ENCODE data around the gene DUSP12. TPM values are rescaled to one million over a fixed set of nuclear protein-coding genes. Genes with fewer than 3 reads are reported as not detected.
A peak's percentile ranks its signal among the peaks of the same experiment; 100 is the strongest.

Gene DUSP12
- total RNA-seq, 1 donor from 2014 or later, result 16.2 TPM

DNA sequence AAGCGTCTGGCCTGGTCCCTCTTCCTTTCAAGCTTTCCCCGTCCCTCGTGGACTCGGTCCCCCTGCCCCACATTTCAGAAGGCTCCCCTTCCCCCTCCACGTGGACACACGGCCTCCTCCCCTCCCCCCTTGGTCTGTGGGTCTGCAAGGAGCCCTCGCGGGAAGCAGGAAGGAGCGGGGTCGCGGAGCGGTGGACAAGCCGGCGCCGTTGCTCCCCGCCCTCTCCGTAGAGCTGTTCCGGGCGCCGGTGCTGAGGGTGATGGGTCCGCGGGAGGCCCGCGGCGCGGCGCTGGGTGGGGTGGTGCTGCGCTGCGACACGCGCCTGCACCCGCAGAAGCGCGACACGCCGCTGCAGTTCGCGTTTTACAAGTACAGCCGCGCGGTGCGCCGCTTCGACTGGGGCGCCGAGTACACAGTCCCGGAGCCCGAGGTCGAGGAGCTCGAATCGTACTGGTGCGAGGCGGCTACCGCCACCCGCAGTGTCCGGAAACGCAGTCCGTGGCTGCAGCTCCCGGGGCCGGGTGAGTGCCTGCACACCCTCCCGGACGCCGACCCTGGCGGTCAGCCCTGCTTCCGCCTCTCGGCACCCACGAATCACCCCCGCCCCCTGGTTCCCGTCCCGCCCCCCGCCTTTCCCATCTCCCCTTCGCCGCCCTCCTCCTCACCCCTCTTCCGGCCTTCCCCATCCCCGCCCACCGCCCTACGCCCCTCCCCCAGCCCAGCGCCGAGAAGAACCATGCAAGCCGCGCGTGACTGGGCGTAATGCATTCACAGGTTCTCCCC lies 22.9 kb upstream of the DUSP12 start:
- peak; percentile 92 for DNase-seq (ENCODE audit: low spot score)

GRCh38 chr1:161727256-161727924 lies 22.2 kb upstream of the DUSP12 start:
- no peak for DNase-seq (ENCODE audit: low spot score)

GRCh38 chr1:161728376-161729226 lies 21.0 kb upstream of the DUSP12 start:
- DNase-seq (ENCODE audit: low spot score), result no peak

DNA sequence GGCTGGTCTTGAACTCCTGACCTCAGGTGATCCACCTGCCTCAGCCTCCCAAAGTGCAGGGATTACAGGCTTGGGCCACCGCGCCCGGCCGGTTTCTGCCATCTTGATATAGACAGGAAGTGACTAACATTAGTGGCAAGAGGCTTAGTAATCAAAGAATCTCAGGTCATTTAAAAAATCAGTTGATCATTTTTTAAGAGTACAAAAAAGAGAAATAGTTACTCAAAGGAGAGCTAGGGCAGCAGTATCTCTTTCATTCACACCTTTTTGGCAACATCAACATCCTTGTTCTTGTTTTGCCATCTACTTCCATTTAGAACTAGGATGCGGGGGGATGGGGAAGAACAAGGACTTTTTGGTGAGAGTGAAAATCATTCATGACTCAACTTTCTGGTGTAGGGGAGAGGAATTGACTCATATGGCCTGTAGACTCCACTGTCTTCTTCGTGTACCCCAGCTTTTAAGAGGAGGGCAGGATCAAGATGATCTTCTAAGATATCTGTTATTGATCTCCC lies 19.5 kb upstream of the DUSP12 start:
- DNase-seq (ENCODE audit: low spot score), result no peak

DNA sequence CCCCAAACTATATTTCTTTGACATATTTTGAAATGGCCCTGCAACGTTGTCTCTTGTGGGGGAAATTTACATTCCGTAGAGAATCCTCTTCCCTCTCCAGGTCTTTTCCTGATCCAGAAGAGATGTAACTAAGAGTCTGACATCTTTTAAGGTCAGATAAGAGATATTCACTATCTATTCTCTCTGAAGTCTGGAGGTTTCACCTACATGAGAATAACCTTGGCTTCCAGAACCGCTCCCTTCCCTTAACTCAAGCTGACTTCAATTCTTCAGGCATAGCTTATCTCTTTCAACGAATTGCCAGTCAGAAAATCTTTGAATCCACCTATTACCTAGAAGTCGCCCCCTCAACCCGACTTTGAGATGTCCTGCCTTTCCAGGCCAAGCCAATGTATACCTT lies 18.3 kb upstream of the DUSP12 start:
- DNase-seq (ENCODE audit: low spot score), result no peak

DNA sequence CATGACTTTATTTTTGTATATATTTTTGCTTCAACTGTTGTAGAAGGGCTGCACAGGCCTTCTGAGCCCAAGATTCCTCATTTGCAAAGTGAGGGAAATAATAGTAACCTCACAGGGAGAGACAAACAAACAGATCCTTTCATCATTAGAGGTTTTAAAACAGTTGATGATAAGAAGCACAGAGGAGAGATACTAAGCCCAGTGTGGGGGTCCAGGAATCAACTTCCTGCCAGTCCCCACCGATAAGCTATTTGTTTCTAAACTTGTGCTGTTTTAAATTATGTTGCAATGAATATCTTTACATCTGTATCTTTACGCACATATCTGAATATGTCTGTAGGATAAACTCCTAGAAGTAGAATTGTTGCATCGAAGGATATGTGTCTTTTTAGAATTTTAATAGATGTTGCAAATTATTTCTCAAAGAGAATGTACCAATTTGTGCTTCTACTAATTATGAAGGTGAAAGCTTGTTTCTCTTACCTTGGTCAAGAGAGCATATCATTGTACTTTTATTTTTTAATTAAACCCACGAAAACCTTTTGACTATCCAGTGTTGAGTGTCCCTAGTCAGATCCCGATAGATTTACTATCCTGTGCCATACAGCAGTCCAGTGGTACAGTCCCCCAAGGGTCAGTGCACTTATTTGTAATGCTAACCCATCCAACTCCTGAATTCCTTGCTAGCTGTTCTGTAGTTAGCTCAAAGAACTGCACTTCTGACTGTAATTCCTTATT lies 17.4 kb upstream of the DUSP12 start:
- DNase-seq (ENCODE audit: low spot score), result no peak

DNA sequence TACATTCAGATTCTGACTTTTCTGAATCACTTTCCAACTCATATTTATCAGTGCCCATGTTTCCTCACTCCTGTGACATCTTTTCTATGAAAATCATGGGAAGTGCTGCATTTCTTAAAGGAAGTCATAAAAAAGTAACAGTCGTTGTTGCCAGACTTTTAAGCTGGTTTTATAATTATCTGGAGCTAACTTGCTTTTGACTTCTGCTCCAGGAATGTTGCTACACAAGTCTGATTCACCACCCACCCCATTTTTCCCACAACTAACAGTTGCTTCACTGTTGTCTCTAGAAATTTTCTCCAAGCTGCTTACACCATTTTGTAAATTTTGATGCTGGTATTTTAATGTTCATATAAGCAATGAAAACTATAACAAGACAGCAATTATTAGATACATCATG lies 16.1 kb upstream of the DUSP12 start:
- DNase-seq (ENCODE audit: low spot score), result no peak

- DNase-seq (ENCODE audit: low spot score), result no peak
Measured at GRCh38 chr1:161735837-161736236, 13.7 kb upstream of the DUSP12 start.

- no peak for DNase-seq (ENCODE audit: low spot score)
Measured at GRCh38 chr1:161736335-161736969, 13.1 kb upstream of the DUSP12 start.

DNA sequence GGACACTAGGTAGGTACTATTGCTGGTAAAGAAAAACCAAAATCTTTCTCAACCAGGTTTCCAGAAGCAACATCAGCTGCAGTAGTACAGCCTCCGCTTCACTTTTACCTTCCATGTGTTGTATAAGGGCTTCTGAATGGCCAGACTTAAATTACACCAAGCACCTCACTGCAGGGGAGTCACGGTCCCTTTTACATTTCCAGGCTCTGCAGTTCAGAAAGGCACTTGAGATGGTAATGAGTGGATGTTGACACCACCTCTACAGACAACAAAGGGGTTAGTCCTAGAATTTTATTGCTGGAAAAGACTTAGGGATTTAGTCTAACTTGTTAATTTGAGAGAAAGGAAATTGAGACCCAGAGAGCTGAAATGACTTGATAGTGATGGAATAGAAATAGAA lies 12.0 kb upstream of the DUSP12 start:
- no peak for DNase-seq (ENCODE audit: low spot score)

- DNase-seq (ENCODE audit: low spot score), result no peak
Measured at GRCh38 chr1:161738627-161739287, 10.8 kb upstream of the DUSP12 start.

- DNase-seq (ENCODE audit: low spot score), result no peak
Measured at GRCh38 chr1:161739865-161740566, 9.6 kb upstream of the DUSP12 start.

DNA sequence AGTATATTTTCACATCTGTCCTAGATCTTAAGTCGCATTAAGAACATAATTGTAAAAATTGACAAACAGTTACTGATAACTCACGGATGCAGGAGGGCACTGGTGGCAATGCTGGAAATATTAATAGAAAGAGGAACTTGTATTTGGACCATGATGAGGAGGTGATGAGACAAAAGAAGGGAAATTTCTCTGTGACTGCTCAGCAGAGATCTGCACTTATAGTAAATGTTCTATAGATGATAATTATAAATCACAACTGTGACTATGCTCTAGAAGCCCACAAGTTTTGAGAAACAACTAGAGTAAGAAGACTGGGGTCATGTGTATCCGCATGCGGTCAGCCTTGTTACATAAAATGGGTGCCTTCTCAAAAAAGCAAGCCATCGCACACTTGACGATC lies 8.7 kb upstream of the DUSP12 start:
- no peak for DNase-seq (ENCODE audit: low spot score)

- no peak for DNase-seq (ENCODE audit: low spot score)
Measured at GRCh38 chr1:161743231-161743630, 6.4 kb upstream of the DUSP12 start.

DNA sequence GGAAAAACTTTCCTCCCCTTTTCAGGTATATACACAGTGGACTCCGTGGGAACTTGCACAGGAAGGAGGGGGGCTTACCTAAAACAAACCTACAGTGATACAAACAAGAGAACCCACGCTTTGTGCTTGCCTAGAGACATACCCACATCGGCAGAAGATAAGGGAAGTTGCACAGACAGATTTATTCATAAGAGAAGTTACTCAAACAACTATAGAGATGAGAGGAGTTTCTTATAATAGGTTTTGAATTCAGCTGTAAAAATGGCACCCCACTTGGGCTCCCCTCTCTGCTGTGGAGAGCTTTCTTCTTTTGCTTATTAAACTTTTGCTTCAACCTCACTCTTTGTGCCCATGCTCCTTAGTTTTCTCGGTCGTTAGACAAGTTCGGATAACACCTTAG lies 1.8 kb upstream of the DUSP12 start:
- DNase-seq (ENCODE audit: low spot score), result no peak

DNA sequence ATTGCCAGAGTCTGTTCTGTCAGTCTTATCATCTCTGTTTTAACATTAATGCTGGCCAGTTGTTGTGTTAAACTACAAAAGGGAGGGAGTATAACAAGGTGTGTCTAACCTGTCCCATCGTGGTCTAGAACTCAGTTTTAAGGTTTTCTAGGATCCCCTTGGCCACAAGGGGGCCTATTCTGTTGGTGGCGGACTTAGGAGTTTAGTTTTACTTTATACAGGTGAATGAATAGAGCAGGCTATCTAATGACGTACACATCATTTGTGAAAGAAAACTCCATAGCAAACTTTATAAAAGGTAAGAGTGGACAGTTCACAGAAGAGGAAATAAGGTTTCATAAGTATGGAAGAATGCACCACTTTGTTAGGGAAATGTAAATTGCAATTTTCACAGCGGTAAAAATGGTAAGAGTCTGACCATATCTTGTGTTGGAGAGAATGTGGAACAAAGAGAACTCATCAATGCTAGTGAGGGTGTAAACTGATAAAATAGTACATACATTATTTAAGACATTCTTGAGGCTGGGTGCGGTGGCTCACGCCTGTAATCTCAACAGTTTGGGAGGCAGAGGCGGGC lies 14.0 kb downstream of the DUSP12 start:
- DNase-seq (ENCODE audit: low spot score), result no peak

- peak; percentile 94 for DNase-seq (ENCODE audit: low spot score)
Measured at GRCh38 chr1:161766102-161766981, 16.8 kb downstream of the DUSP12 start, which contains the start of gene ATF6. ATF6 (plus strand) TSS chr1:161766320; CDS start chr1:161766361, 41 bp downstream.

DNA sequence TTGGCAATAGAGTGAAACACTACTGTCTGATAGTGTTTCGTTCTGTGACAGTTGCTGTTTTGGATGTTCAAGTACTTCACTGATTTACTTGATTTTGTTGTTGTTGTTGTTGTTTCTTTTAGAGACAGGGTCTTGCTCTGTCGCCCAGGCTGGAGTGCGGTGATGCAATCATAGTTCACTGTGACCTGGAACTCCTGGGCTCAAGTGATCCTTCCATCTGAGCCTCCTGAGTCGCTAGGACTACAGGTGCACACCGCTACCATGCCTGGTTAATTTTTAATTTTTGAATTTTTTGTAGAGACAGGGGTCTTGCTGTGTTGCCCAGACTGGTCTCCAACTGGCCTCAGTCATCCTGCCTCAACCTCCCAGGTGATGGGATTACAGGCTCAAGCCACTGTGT lies 18.9 kb downstream of the DUSP12 start:
- no peak for DNase-seq (ENCODE audit: low spot score)

Measured in mesenteric fat pad (tissue), 1 donor.